HepG2 (cell line): Measurements from ENCODE around the gene MMUT. TPM values are rescaled to one million over a fixed set of nuclear protein-coding genes. Genes with fewer than 3 reads are reported as not detected.

Experiments used
- ARID3A ChIP-seq: IDR thresholded peaks from 2 replicates; pipeline ENCODE4 v1.6.1; 2012; ENCODE audit warnings: low read depth, low read length, improper control_type of control experiment
- CEBPG ChIP-seq: IDR thresholded peaks from 2 replicates; pipeline ENCODE4 v1.6.1; 2016
- CENPT ChIP-seq: sonication (generic); formaldehyde crosslinking; IDR thresholded peaks from 2 replicates; pipeline ENCODE4 v1.8.0; 2022; ENCODE audit warnings: low read depth, mild to moderate bottlenecking, moderate library complexity, missing genetic modification reagents
- EP300 ChIP-seq, 3 experiments: sonication (generic) in 1 of 3; formaldehyde crosslinking in 1 of 3; IDR thresholded peaks; 2 replicates each; pipeline versions ENCODE4 v1.5.1 to v1.6.1; 2011 to 2020; ENCODE audit warnings: low read depth in 2 of 3, low read length in 2 of 3, borderline replicate concordance in 1 of 3, improper control_type of control experiment in 1 of 3, mild to moderate bottlenecking in 1 of 3, missing genetic modification reagents in 1 of 3, moderate library complexity in 1 of 3
- FOXK1 ChIP-seq: sonication (generic); formaldehyde crosslinking; IDR thresholded peaks from 2 replicates; pipeline ENCODE4 v1.4.0; 2020; ENCODE audit warnings: low read depth, missing genetic modification reagents, borderline replicate concordance
- HMG20A ChIP-seq: IDR thresholded peaks from 2 replicates; pipeline ENCODE4 v1.6.1; 2016; ENCODE audit warnings: borderline replicate concordance
- KDM5A ChIP-seq: fragments of 200-600 bp; sonication (generic); IDR thresholded peaks from 2 replicates; pipeline ENCODE4 v1.7.0; 2018; ENCODE audit warnings: antibody characterized with exemption, mild to moderate bottlenecking, low read length, borderline replicate concordance
- KLF12 ChIP-seq: sonication (generic); formaldehyde crosslinking; IDR thresholded peaks from 2 replicates; pipeline ENCODE4 v1.4.0; 2020; ENCODE audit warnings: missing genetic modification reagents, borderline replicate concordance
- KLF15 ChIP-seq: sonication (generic); formaldehyde crosslinking; IDR thresholded peaks from 2 replicates; pipeline ENCODE4 v1.8.1; 2023; ENCODE audit warnings: borderline replicate concordance, mild to moderate bottlenecking, inconsistent platforms, missing genetic modification reagents, mixed read lengths
- KLF16 ChIP-seq, 2 experiments: sonication (generic) in 1 of 2; formaldehyde crosslinking in 1 of 2; IDR thresholded peaks; 2 replicates each; pipeline versions ENCODE4 v1.6.1 to v1.8.0; 2016 to 2023; ENCODE audit warnings: missing genetic modification reagents in 2 of 2, missing compliant biosample characterization in 1 of 2
- MAFF ChIP-seq: IDR thresholded peaks from 2 replicates; pipeline ENCODE4 v1.6.1; 2011; ENCODE audit warnings: low read depth, low read length, improper control_type of control experiment
- MAZ ChIP-seq, 2 experiments: sonication (generic) in 1 of 2; formaldehyde crosslinking in 1 of 2; IDR thresholded peaks; 2 replicates each; pipeline versions ENCODE4 v1.5.0 to v1.6.1; 2012 to 2020; ENCODE audit warnings: low read depth in 2 of 2, mild to moderate bottlenecking in 2 of 2, borderline replicate concordance in 1 of 2, improper control_type of control experiment in 1 of 2, low read length in 1 of 2, missing genetic modification reagents in 1 of 2, moderate library complexity in 1 of 2
- PTBP1 ChIP-seq: fragments of 200-400 bp; formaldehyde crosslinking; IDR thresholded peaks from 2 replicates; pipeline ENCODE4 v1.6.1; 2018; ENCODE audit warnings: low read length, low read depth; ENCODE audit not compliant: poor library complexity, severe bottlenecking
- RARG ChIP-seq: sonication (generic); formaldehyde crosslinking; IDR thresholded peaks from 2 replicates; pipeline ENCODE4 v1.4.0; 2020; ENCODE audit warnings: low read depth, mild to moderate bottlenecking, missing genetic modification reagents
- RCOR2 ChIP-seq: IDR thresholded peaks from 2 replicates; pipeline ENCODE4 v1.6.1; 2016; ENCODE audit warnings: missing biosample characterization, missing genetic modification reagents
- RELA ChIP-seq: sonication (generic); formaldehyde crosslinking; IDR thresholded peaks from 2 replicates; pipeline ENCODE4 v1.4.0; 2020; ENCODE audit warnings: missing genetic modification reagents
- SAFB2 ChIP-seq: sonication (generic); formaldehyde crosslinking; IDR thresholded peaks from 2 replicates; pipeline ENCODE4 v1.5.1; 2020; ENCODE audit warnings: missing genetic modification reagents, low read depth, mild to moderate bottlenecking, borderline replicate concordance
- SOX6 ChIP-seq, 2 experiments: fragments of 450-650 bp in 1 of 2; sonication (generic) in 1 of 2; formaldehyde crosslinking in 1 of 2; IDR thresholded peaks; 2 replicates each; pipeline versions ENCODE4 v1.4.0 to v1.6.1; 2017 to 2020; ENCODE audit warnings: antibody characterized with exemption in 1 of 2, mild to moderate bottlenecking in 1 of 2, missing genetic modification reagents in 1 of 2
- TBP ChIP-seq: sonication (generic); formaldehyde crosslinking; IDR thresholded peaks from 2 replicates; pipeline ENCODE4 v1.5.0; 2020; ENCODE audit warnings: missing genetic modification reagents
- THYN1 ChIP-seq: sonication (generic); formaldehyde crosslinking; IDR thresholded peaks from 2 replicates; pipeline ENCODE4 v1.8.1; 2023; ENCODE audit warnings: low read depth, mild to moderate bottlenecking, moderate library complexity, missing genetic modification reagents, borderline replicate concordance
- ZBTB49 ChIP-seq: sonication (generic); formaldehyde crosslinking; IDR thresholded peaks from 2 replicates; pipeline ENCODE4 v1.4.0; 2020; ENCODE audit warnings: missing genetic modification reagents, borderline replicate concordance
- ZNF326 ChIP-seq: sonication (generic); formaldehyde crosslinking; IDR thresholded peaks from 2 replicates; pipeline ENCODE4 v1.4.0; 2020; ENCODE audit warnings: missing genetic modification reagents, borderline replicate concordance
- ZNF841 ChIP-seq: sonication (generic); formaldehyde crosslinking; IDR thresholded peaks from 2 replicates; pipeline ENCODE4 v1.8.1; 2023; ENCODE audit warnings: missing genetic modification reagents, borderline replicate concordance
- ZNF878 ChIP-seq: sonication (generic); formaldehyde crosslinking; IDR thresholded peaks from 2 replicates; pipeline ENCODE4 v1.8.1; 2023; ENCODE audit warnings: mild to moderate bottlenecking, missing genetic modification reagents, moderate library complexity
- ZSCAN31 ChIP-seq: sonication (generic); formaldehyde crosslinking; IDR thresholded peaks from 2 replicates; pipeline ENCODE4 v1.5.0; 2020; ENCODE audit warnings: low read depth, mild to moderate bottlenecking, missing genetic modification reagents
- polyA plus RNA-seq, 8 experiments: library from polyadenylated mRNA; depleted of rRNA in 3 of 8; stranded (reverse) in 7 of 8; unstranded in 1 of 8; fragments of >200 nt; fragmentation: Illumina TruSeq in 4 of 8; extraction: Trizol in 4 of 8; gene quantifications; 2 replicates each; pipeline versions ENCODE4 v1.2.1 to v1.2.3, GENCODE V29; 2011 to 2016; ENCODE audit warnings: low read depth in 4 of 8, missing spikeins in 1 of 8, mixed read lengths in 1 of 8; ENCODE audit not compliant: insufficient read depth in 1 of 8
- total RNA-seq, 5 experiments: library from RNA; depleted of rRNA; stranded (reverse); fragments of >200 nt; fragmentation: Illumina TruSeq; extraction: Trizol; gene quantifications; 2 replicates each; pipeline ENCODE4 v1.2.3, GENCODE V29; 2016; ENCODE audit warnings: low read depth in 1 of 5
- TF ChIP-seq, protein P1 (sequence below): sonication (generic); formaldehyde crosslinking; IDR thresholded peaks from 2 replicates; pipeline ENCODE4 v1.5.0; 2020; ENCODE audit warnings: missing genetic modification reagents, mild to moderate bottlenecking, borderline replicate concordance

MMUT gene
- total and polyA plus RNA-seq, 2 of the 13 experiments (the other 11 are each of a cell fraction or from before 2014, with no cell fraction given) = 16.1 to 20.5 TPM

- TF ChIP-seq CEBPG (CRISPR knock-in tag) (no peak), MAFF (no peak), ZNF841 (CRISPR knock-in tag) (no peak), PTBP1 (no peak), SAFB2 (CRISPR knock-in tag) (no peak), RCOR2 (CRISPR knock-in tag) (no peak), EP300 (IDR thresholded peaks at IDR 0.05; ENCODE audit: low read depth in 2 of 2, low read length in 2 of 2) (peak in 1 of 2 experiments; percentile 36; a peak in 2 of 4 replicates), EP300 (CRISPR knock-in tag; IDR thresholded peaks at IDR 0.05; ENCODE audit: borderline replicate concordance) (no peak), CENPT (CRISPR knock-in tag) (no peak), ZBTB49 (no peak), SOX6 (IDR thresholded peaks at IDR 0.05) (no peak), SOX6 (CRISPR knock-in tag; IDR thresholded peaks at IDR 0.05) (peak; percentile 43; the same call in 1 of the 2 replicates), FOXK1 (CRISPR knock-in tag) (peak; percentile 71; the same call in 1 of the 2 replicates), MAZ (IDR thresholded peaks at IDR 0.05; ENCODE audit: borderline replicate concordance, low read depth, low read length) (no peak), MAZ (CRISPR knock-in tag; IDR thresholded peaks at IDR 0.05; ENCODE audit: low read depth) (no peak), ZNF326 (CRISPR knock-in tag) (no peak), KLF16 (CRISPR knock-in tag; IDR thresholded peaks at IDR 0.05) (0 out of 4 replicates have a peak, but pooled peaks of 1 of the 2 experiments have one; percentile 24), RELA (CRISPR knock-in tag) (no peak), HMG20A (CRISPR knock-in tag) (peak; percentile 69; the same call in 1 of the 2 replicates), ZSCAN31 (CRISPR knock-in tag) (no peak), THYN1 (CRISPR knock-in tag) (0 out of 2 replicates have a peak, but pooled peaks have one; percentile 30), ZNF878 (CRISPR knock-in tag) (no peak), RARG (no peak), KLF15 (CRISPR knock-in tag) (no peak), KLF12 (CRISPR knock-in tag) (no peak), ARID3A (no peak), TBP (no peak), KDM5A (no peak)
- TF ChIP-seq, protein P1, sequence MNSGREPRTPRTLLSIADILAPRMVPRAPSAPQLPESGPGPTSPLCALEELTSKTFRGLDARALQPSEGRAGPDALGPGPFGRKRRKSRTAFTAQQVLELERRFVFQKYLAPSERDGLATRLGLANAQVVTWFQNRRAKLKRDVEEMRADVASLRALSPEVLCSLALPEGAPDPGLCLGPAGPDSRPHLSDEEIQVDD (CRISPR knock-in tag) = no peak
These were observed 46.3 kb upstream of the MMUT start (continued) for GRCh38 chr6:49509342-49509741.
